GM10248 (cell line): ENCODE results near the gene ARRB2.

Experiments
- CTCF ChIA-PET: fragments of 300-600 bp; sonication (Branson Sonifier 250); formaldehyde crosslinking; extraction: SDS; loops from one replicate; lab custom pipeline; 2021; ENCODE audit warnings: antibody characterized with exemption; lab: Yijun Ruan, JAX
- POLR2A ChIA-PET: fragments of 350-650 bp; sonication (Branson Sonifier 250); formaldehyde crosslinking; extraction: SDS; loops from one replicate; lab custom pipeline; 2020; ENCODE audit warnings: antibody characterized with exemption; lab: Yijun Ruan, JAX
- DNase-seq: peaks from one replicate; pipeline ENCODE4 v3.0.0; 2012; ENCODE audit errors: extremely low spot score
- TF ChIP-seq, protein P1 (sequence below): IDR thresholded peaks from 2 replicates; pipeline ENCODE4 v1.5.1; 2012; ENCODE audit warnings: mild to moderate bottlenecking, low read depth; ENCODE audit errors: extremely low read depth, missing control alignments, control extremely low read depth

ARRB2 gene

DNA sequence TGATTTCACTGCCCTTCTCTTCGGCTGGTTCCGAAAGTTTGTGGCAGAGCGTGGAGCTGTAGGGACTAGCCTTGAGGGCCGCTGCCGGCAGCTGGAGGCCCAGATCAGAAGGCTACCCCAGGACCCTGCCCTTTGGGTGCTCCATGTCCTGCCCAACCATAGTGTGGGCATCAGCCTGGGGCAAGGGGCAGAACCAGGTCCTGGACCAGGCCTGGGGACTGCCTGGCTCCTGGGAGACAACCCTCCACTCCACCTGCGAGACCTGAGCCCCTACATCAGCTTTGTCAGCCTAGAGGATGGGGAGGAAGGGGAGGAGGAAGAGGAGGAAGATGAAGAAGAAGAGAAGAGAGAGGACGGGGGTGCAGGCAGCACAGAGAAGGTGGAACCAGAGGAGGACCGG lies 30.2 kb downstream of the ARRB2 start:
- DNase-seq, result no peak
- ChIA-PET POLR2A (no interaction called here), CTCF (no interaction called here)
- TF ChIP-seq, protein P1, sequence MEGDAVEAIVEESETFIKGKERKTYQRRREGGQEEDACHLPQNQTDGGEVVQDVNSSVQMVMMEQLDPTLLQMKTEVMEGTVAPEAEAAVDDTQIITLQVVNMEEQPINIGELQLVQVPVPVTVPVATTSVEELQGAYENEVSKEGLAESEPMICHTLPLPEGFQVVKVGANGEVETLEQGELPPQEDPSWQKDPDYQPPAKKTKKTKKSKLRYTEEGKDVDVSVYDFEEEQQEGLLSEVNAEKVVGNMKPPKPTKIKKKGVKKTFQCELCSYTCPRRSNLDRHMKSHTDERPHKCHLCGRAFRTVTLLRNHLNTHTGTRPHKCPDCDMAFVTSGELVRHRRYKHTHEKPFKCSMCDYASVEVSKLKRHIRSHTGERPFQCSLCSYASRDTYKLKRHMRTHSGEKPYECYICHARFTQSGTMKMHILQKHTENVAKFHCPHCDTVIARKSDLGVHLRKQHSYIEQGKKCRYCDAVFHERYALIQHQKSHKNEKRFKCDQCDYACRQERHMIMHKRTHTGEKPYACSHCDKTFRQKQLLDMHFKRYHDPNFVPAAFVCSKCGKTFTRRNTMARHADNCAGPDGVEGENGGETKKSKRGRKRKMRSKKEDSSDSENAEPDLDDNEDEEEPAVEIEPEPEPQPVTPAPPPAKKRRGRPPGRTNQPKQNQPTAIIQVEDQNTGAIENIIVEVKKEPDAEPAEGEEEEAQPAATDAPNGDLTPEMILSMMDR, result no peak

DNA sequence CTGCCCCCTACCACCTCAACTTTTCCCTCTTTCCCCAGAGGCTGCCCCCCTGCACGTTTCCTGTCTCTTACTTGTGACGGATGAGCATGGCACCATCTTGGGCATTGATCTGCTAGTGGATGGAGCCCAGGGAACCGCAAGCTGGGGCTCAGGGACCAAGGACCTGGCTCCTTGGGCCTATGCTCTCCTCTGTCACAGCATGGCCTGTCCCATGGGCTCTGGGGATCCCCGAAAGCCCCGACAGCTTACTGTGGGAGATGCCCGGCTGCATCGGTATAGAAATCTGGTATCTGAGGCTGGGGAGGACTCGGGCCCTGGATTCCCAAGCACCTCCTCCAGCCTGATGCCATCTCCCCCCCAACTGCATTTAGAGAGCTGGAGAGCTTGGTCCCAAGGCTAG lies 31.1 kb downstream of the ARRB2 start:
- no peak for DNase-seq
- ChIA-PET POLR2A (no interaction called here), CTCF (no interaction called here)
- TF ChIP-seq, protein P1, result no peak

DNA sequence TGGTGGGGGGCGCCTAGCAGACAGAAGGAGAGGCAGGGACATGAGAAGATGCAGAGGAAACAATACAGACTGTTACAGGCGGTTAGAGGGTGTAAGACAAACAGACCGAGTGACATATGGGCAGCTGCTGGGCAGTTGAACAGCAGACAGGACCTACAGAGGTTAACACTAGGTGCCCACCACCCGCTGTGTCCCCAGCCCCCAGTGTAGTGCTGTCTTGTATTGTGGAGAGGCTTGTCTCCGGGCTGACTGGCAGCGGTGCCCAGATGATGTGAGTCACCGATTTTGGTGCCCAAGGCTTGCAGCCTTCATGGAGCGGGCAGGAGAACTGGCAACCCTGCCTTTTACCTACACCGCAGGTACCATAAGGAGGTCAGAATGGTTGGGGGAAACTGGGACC lies 31.7 kb downstream of the ARRB2 start:
- ChIA-PET CTCF (no interaction called here), POLR2A (no interaction called here)
- DNase-seq, result no peak
- TF ChIP-seq, protein P1, result no peak

DNA sequence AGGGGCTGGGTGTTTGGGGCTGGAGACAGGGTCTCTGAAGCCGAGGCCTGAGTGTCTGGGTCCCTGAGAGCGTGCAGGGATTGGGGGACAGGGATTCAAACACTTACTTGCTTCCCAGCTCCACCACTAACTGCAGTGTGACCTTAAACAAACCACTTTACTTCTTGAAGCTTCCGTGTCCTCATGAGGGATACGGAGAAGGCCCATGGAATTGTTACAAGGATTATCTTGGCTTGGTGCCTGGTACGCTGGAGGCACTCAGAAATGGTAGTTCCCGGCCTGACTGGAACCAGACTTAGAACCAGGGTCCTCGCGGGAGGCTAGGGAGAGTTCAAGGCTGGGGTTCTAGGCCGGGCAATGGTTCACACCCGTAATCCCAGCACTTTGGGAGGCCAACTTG lies 32.2 kb downstream of the ARRB2 start:
- ChIA-PET CTCF (interaction anchor here (1.7 kb wide), 1 partner anchor 9 kb away, joined by 4 read pairs; no protein-coding TSS in a partner anchor), POLR2A (no interaction called here)
- TF ChIP-seq, protein P1, result no peak
- no peak for DNase-seq

DNA sequence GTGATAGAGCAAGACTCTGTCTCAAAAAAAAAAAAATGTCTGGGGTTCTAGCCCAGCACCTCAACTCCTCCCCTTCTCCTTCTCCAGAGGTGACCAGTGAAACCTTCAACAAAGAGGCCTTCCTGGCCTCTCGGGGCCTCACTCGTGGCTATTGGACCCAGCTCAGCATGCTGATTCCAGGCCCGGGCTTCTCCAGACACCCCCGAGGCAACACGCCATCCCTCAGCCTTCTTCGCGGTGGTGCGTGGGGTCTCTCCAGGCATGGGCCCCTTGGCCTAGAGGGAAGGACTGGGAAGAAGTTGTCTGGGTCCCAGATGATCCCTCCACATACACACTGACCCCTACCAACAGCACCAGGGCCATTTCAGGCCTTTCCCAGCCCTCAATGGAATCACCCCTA lies 32.8 kb downstream of the ARRB2 start:
- DNase-seq, result no peak
- ChIA-PET POLR2A (no interaction called here), CTCF (interaction anchor here (1.4 to 1.7 kb wide), 2 partner anchors 10 to 12 kb away, joined by 4 read pairs; no protein-coding TSS in a partner anchor)
- TF ChIP-seq, protein P1, result no peak

DNA sequence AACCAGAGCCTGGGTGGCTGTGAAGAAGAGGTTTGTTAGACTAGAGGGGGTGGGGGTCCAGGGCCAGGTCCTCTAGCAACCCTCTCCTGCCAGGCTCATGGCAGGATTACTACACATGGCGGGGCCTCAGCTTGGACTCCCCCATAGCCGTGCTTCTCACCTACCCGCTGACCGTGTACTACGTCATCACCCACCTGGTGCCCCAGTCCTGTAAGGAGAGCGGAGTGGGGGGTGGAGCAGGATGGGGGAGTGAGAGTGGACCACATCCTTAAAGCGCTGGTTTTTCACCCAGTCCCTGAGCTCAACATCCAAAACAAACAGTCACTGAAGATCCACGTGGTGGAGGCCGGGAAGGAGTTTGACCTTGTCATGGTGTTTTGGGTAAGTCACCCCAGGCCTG lies 33.5 kb downstream of the ARRB2 start:
- TF ChIP-seq, protein P1, result no peak
- POLR2A ChIA-PET, result no interaction called here
- CTCF ChIA-PET, result interaction anchor here (1.1 to 1.7 kb wide), 3 partner anchors 11 to 164 kb away, joined by 3 to 4 read pairs (median 4); no protein-coding TSS in a partner anchor

More for the DNA sequence above, 33.5 kb downstream of the ARRB2 start:
- DNase-seq, result no peak
